ENCODE results near the gene LRP3.
"Not testable (repeated sequence)": the region's sequence is repeated elsewhere in the genome, so short reads cannot be mapped to it uniquely, and the experiment has no call there.

Gene LRP3

DNA sequence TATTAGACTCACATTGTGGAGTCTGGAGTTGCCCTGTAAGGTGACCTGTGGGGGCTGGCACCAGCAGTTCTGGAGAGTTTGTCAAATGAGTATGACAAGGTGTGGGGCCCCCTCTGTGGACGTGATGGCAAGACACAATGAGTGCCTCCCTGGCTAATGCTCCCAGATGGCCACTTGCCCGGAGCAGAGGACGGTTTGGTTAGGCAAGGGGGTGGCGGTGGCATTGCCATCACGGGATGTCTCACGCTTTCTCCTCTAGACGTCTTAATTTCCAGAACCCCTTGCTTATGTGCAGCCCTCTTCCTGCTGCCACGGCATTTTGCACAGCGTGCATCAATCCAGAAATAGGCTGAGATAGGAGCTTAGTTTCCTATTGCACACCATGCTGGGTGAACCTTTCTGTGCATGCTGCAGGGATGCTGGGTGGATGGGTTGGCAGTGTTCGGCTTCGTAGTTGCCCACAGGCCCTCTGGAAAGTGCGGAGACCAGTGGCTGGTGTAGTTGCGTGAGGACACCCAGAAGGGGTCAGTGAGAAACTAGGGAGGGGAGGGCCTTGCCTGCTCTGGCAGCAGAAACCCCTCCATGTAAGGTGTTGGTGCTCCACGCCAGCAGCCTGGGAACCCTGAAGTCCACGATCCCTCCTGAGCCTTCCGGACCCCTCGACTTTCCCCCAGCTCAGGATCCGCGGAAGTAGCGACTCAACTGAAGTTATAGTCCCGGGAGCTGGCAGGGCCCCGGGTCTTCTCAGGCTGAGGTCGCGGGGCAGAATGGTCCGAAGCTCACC lies 18.1 kb upstream of the LRP3 start:
- no peak for DNase-seq (ENCODE audit: low read depth)

DNA sequence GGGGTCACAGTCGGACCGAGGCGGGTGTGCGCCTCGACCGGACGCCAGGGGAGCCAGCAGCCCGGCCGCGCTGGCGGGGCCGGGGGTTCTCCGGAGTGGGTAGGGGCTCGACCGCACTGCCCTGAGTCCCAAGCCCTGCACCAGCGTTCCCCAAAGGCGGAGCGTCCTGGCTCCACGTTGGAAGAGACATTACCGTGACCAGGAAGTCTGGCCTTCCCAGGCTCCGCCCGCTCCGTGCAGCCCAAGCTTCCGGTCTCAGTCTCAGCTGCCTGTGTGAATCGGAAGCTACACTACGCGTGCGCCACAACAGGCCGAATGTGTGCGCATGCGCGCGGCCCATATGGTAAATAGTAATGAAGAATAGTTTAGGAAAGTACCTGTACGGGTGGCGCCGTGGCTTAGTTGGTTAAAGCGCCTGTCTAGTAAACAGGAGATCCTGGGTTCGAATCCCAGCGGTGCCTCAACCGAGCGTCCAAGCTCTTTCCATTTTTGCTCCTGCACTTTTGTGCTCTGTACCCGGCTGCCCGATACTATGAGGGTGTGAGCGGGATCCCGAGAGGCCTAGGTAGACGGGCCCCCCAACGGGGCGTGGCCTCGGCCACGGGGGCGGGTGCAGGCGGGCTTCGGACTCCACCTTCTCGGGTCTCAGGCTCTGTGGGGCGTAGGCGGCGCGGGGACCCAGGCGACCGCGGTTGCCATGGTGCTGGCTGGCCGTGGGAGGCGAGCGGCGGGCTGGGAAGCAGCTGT lies 17.3 kb upstream of the LRP3 start:
- DNase-seq (ENCODE audit: low read depth): peak; percentile 92

DNA sequence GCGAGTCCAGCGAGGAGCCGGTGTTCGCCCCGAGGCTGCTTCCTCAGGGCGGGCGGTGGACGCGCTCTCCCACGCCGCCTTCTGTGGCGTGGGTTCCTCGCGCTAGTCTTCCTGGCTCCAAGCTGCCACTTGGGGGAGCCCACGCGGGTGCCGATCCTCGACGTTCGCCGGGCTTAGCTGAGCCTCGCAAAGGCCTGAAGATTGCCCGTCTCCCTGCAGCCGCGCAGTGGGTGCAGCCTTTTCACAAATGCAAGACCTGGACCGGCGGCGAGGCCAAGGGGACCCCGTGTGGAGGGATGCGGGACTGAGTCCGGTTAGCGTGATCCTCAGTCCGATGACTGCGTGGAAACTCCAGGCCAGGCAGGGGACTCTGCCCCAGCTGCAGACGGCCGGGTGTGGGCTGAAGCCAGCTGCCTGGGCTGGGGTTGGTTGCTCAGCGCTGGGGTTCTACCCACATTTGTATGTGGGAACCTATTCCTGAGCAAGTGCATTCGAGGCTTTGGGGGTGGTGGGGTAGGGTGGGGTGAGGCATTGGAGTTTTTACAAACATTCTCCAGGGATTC lies 16.6 kb upstream of the LRP3 start:
- DNase-seq (ENCODE audit: low read depth): peak; percentile 67

DNA sequence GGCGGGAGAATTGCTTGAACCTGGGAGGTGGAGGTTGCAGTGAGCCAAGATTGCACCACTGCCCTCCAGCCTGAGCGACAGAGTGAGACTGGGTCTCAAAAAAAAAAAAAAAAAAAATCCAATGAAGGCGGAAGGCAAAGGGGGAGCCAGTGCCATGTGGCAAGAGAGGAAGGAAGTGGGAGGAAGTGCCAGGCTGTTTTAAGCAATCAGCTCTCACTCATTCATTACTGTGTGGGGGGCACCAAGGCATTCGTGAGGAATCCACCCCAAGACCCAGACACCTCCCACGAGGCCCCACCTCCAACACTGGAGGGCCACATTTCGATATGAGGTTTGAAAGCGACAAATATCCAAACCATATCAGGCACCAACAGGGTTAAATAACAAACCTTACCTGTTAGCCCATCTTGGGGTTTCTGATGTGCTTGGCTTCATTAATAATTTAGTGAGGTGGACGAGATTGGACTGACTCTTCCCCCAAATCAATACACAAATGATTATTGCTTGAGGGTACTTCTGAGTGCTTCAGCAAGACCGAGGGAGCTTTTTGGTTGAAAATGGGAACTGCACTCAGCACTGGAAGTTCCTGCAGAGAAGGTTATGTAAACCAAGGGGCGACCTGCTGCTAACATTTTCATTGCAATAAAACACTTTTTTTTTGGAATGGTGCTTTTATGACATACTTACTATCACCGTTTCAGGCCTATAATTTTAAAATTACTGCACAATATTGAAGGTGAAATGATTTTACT lies 7.5 kb upstream of the LRP3 start:
- DNase-seq (ENCODE audit: low read depth): no peak

DNA sequence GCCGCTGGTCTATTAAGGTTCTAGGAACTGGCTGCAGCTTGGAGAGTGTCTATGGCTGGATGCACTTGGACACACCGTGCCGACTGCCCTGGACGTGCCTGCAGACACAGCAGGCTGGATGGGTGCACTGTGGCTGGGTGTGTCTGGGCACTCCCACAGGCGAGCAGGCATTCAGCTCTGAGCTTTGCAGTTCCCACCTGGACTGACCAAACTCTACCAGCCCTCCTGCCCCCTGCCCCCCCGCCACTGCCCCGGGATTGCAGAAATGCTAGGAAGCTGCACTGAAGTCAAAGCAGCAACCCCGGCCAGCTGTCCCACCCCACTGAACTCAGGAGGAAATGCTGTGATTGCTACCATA lies 7.0 kb upstream of the LRP3 start:
- DNase-seq (ENCODE audit: low read depth): no peak

DNA sequence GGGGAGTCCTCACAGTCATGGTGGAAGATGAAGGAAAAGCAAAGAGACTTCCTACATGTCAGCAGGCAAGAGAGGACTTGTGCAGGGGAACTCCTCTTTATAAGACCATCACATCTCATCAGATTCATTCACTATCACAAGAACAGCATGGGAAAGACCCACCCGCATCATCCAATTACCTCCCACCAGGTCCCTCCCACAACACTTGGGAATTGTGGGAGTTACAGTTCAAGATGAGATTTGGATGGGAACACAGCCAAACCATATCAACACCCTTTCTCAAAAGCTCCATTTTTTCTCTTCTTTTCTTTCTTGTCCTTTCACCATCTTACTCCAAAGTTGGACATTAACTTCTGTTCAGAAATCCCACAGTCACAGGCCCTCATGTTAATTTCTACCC lies 4.7 kb upstream of the LRP3 start:
- no peak for DNase-seq (ENCODE audit: low read depth)

DNA sequence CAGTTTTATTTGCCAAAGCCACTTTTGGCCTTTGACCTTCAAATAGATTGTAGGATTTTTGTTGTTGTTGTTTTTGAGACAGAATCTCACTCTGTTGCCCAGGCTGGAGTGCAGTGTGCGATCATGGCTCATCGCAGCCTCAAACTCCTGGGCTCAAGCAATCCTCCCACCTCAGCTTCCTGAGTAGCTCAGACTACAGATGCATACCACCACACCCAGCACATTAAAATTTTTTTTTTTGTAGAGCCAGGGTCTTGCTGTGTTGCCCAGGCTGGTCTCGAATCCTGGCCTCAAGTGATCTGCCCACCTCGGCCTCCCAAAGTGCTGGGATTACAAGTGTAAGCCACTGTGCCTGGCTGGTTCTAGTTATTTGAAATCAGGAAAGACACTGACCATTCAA lies 3.0 kb upstream of the LRP3 start:
- not testable (repeated sequence) for DNase-seq (ENCODE audit: low read depth)

DNA sequence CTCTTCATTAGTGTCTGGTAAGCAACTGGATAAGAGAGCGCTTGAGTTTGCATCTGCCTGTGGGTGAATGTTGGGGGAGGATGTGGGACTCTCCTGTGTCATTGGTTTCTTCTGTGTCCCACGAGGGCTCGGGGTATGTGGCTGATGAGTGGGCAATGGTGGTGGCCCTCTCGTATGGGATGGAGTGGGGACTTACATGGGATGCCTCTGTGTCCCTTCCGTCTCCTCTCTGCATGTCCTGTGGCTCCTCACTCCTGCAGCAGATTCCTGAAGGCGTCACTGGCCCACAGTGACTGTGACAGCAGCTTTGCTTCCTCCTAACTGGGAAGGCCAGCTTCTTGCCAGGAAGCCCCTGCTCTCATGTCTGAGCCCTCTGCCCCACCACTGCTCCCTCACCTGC lies 2.6 kb upstream of the LRP3 start:
- no peak for DNase-seq (ENCODE audit: low read depth)

DNA sequence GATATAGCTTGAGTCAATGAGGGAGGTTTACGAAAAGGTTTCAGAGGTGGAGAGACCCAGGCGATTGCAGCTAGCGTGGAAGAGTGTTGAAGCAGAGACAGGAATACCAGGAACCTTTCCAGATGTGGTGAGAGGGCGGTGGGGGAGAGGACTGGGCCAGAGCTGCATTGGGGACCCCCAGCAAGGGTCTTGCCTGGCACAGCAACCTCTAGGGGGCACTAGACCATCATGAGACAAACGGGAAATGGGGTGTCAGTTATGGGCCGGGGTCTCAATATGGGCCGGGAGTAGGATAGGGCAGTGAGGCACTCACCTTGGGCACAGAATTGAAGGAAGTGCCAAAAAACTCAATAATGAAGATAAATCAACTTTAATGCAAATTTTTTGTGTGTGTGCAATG lies 2.1 kb upstream of the LRP3 start:
- DNase-seq (ENCODE audit: low read depth): no peak

DNA sequence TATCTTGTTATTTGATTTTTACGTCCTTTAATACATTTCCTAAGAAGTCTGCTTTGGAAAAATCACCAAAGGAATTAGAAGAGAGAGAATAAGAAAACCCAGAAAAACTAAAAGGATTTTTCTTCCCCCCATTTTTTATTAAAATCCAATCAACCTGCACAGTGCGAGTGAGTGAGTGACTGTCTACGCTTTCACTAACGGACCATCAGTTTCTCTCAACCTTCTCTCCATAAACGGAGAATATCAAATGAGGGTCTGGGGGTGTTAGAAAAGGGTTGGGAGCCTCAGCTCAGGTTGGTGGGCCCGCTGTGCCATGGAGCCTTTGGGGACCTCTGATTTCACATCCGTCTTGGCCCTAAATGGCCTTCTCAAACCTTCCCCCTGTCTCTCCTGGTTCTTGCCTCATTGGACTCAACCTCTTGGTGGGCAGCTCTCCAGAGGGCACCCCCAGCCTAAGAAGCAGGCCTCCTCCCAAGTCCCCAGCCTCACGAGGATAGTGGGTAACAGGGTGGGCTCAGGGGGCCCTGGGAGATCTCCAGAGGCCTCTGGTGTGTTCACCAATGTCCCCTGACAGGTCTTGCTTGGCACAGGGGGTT lies 763 bp upstream of the LRP3 start:
- no peak for DNase-seq (ENCODE audit: low read depth)

DNA sequence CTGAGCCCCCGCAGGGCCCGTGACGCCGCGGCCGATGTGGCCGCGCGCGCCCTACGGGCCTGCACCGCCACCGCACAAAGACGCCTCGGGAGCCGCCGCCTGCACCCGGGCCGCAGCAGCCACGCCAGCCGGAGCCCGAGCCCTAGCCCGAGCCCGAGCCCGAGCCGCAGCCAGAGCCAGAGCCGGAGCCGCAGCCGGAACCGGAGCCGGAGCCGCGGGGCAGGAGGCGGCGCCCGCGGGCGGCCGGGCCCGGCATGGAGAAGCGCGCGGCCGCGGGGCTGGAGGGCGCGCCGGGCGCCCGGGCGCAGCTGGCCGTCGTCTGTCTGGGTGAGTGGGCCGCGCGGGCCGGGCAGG lies 379 bp downstream of the LRP3 start:
- no peak for DNase-seq (ENCODE audit: low read depth)

DNA sequence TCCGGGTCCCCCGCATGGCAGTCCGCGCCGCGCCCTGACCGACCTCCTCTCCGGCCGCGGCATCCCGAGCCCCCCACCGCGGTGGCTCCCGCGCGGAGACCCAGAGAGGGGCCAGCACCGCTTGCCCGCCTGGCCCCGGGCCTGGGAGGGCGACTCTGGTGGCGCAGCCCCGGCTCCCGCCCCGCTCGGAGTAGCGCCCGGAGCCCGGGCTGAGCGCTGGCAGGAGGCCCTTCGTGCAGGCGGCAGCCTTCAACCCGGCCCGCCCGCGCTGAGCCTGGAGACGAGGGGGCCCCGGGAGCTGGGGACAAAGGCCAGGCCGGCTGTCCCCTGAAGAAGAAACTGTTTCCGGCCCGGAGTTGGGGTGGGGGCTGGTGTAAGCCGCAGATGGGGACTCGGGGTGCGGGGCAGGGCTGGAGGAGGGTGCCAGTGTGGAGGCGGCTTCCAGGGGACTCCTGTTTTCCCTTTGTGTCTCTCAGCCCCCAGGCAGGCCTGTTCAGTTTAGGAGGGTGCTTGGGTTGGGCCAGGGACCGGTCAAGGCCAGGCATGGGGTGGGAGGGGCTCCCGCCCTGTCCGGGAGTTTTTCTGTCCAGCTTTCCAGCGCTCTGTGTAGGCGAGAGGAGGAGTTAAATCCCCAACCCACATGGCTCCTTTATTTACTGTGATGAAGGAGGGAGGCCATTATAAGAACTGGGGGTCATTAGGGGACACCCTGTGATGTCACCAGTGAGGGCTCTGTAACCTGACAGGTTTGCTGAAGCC lies 935 bp downstream of the LRP3 start:
- DNase-seq (ENCODE audit: low read depth): no peak

DNA sequence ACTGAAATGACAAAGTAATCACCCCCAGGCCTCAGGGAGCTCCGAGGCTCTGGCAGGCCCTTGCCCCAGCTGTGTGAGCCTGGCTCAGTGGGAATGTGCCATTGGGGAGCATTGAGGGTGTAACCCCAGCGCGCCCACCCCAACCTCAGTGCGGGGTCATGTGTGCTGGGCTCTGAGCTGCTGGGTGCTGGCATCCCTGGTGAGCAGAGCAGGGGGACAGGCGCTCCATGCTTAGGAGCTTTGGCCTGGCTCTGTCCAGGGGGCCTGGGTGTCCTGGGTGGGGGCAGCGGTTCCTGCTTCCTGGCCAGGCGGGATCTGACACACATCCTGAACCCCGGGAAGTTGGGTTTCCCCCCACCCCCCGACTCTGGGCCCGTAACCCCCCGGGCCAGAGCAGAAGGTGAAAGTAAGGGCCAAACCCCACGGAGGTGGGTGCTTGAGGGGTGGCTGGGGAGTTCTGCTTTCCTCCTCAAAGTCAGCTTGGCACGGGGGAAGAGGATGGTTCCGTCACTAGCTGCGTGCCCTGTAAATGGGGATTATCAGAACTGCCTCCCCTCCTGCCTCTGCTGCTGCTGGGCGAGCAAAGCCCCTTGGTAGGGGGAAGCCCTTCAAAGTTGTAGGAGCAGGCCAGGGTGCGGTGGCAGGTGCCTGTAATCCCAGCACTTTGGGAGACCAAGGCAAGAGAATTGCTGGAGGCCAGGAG lies 1.7 kb downstream of the LRP3 start:
- no peak for DNase-seq (ENCODE audit: low read depth)

DNA sequence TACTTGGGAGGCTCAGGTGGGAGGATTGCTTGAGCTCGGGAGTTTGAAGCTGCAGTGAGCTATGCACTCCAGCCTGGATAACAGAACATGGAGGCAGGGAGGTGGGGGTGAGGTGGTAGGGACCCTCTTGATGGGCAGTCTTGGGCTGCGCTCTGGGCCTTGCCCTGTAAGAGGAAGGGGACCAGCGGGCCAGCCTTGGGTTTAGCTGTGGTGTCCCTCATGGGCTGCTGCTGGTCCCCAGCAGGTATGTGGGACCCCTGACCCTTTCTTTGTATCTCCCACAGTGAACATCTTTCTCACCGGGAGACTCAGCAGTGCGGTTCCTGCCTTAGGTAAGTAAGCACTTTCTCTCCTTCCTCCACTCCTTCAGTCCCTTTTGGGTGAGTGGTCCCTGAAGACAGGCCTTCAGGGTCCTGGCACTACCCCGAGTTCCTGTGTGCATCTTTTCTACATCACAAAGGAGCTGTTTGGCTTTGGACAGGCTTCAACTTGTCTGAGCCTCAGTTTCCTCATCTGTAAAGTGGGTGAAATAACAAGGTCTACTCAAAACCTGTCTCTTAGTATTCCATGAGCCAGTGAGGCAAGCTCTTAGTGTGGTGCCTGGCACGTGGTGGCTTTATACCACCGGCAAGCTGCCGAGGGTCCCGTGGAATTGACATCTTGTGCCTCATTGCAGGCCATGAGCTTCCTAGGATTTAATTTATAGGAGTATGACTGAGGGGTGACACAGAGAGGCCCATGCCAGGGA lies 2.5 kb downstream of the LRP3 start:
- no peak for DNase-seq (ENCODE audit: low read depth)

DNA sequence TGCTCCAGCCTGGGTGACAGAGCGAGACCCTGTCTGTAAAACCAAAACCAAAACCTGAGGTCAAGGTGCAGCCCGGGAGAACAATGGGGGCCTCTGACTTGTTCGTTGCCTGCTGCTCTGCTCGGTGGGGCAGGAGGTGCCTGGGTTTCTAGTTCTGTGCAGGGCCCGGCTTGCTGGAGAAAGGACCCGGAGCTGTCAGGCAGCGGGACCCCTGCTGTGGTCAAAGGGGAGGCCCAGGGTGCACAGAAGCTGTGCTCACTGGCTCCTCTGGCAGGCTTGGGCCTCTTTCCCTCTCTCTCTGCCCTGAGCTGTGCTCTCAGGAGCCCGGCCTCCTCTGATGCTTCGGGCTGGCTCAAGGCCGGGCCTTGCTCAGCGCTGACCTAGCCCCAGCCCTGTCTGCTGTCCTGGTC lies 3.5 kb downstream of the LRP3 start:
- DNase-seq (ENCODE audit: low read depth): no peak

DNA sequence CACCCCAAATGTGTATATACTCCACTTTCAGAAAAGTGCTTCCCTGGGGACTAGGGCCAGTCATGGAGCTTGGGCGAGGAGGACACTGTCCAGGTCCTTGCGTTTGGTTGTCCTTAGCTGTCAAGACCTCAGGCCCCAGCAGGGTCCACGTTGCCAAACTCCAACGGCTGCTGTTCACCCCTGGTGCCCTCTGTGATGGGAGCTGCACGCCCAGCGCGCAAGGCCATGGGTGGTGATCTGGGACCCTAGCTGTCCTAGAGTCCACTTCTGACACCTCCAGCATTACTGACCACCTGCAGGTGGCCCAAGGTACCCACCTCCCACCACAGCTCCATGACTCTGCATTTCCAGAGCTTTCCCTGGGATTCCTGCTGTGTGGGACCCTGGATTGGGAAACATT lies 4.0 kb downstream of the LRP3 start:
- no peak for DNase-seq (ENCODE audit: low read depth)

DNA sequence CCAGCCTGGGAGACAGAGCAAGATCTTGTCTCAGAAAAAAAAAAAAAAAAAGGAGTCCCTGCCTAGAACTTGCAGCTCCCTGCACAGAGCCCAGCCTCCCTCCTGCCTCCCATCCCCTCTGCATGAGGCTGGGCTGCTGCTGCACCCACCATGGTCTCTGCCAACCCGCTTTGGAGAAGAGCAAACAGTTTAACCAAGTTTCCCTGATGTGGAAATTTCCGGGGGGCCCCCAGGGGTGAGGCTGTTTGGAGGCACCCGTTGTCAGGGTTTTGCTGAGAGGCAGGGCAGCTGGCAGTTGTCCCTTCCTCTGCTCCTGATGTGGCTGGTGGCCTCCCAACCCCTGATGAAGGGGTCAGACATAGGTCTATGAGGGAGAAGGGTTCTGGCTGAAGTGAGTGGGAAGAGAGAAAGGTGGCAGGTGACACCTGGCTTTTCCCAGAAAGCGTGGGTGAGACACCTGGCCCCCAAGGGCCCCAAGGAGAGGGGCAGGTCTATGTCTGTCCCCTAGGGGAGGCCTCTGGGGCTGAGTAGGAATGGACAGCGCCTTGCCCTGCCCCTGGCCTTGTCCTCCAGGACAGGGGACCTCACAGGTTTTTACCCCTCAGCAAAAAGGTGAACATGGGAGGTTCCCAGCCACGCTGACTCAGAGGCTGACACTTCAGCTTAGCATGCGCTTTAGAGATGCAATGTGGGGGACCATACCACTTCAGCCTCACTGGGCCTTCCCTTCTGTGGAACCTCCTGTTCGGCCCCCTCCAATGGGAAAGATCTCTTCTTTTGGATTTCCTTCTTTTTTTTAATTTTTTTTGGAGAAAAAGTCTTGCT lies 5.5 kb downstream of the LRP3 start:
- no peak for DNase-seq (ENCODE audit: low read depth)

DNA sequence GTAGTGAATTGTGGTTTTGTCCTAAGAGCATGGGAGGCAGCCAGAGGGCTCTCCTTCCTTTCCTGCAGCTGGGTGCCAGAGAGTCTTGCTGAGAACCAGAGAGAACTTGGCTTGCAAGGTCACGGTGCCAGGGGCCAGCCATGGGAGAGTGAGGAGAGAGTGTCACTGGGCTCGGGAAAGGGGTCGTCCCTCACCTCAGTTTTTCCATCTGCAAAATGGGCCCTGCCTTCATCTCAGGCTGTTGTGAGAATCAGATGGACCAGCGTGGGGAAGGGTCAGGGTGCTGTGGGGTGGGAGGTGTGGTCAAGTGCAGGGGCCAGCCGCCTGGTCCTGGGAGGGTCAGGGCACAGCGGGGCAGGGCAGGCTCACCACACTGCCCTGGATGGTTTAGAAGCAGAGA lies 7.3 kb downstream of the LRP3 start:
- DNase-seq (ENCODE audit: low read depth): no peak

DNA sequence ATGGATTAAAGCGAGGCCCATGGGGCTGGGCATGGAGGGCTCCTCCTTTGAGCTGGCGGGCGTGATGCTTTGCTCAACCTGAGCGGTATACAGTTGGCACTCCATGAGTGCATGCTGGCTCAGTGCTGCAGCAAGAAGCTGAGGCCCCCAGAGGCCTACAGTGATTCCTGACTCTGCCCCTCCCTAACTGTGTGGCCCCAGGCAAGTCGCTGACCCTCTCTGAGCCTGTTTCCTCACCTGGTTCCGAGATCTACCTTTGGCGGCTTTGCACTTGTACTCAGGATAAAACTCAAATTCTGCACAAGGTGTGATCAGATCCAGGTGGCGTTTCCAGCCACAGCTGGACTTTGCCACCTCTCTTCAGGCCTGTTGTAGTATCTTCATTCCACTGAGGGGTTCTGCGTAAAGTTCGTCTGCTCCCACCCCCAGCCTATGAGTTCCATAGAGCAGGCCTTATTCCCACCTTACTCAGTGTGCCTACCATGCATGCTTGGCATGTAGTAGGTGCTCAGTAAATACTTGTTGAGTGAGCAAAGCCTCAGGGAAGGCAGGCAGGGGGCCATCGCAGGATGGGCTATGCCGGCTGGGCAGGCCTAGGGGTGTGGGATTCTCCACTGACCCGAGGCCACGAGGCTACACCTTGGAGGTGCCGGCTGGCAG lies 7.9 kb downstream of the LRP3 start:
- no peak for DNase-seq (ENCODE audit: low read depth)
